ENCODE measurements around the gene PLPPR1.

- TF ChIP-seq, protein P1, sequence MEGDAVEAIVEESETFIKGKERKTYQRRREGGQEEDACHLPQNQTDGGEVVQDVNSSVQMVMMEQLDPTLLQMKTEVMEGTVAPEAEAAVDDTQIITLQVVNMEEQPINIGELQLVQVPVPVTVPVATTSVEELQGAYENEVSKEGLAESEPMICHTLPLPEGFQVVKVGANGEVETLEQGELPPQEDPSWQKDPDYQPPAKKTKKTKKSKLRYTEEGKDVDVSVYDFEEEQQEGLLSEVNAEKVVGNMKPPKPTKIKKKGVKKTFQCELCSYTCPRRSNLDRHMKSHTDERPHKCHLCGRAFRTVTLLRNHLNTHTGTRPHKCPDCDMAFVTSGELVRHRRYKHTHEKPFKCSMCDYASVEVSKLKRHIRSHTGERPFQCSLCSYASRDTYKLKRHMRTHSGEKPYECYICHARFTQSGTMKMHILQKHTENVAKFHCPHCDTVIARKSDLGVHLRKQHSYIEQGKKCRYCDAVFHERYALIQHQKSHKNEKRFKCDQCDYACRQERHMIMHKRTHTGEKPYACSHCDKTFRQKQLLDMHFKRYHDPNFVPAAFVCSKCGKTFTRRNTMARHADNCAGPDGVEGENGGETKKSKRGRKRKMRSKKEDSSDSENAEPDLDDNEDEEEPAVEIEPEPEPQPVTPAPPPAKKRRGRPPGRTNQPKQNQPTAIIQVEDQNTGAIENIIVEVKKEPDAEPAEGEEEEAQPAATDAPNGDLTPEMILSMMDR (IDR thresholded peaks at IDR 0.05; ENCODE audit: low read length): no peak
- no peak for TF ChIP-seq EZH2 (optimal IDR thresholded peaks at IDR 0.05; ENCODE audit: low read depth, low read length)
These were observed 313.4 kb downstream of the PLPPR1 start for GRCh38 chr9:101341958-101342357.
